ENCODE measurements around the gene EIF4A3. TPM values are rescaled to one million over a fixed set of nuclear protein-coding genes. Genes with fewer than 3 reads are reported as not detected.

The EIF4A3 gene
- total RNA-seq, 1 experiment from 2014 or later = 190 TPM

DNA sequence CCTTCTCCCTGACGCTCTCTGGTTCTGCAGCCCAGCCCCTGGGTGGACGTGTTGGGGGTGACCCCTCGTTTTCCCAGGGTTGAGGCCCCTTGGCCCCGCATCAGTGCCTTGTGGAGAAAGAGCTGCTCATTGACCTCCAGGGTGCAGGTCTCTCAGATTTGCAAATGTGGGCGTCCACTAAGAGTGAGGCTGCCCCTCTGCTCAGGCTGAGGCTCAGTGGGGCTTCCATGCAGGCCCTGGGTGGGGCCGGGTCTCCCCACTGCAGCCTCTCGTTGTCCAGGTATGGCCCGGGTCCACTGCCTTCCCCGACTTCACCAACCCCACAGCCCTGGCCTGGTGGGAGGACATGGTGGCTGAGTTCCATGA, 36.5 kb downstream of the EIF4A3 start:
- intact Hi-C loops (cut with micrococcal nuclease; ENCODE audit: unreplicated experiment) = no loop called here
- no peaks in the 10 kb centered on the region for H3K4me1 Mint-ChIP-seq (ENCODE audit: low read depth, unreplicated experiment)
- H3K36me3 ChIP-seq (ENCODE audit: control insufficient read depth, insufficient read depth, low read length) = no peaks in the 10 kb centered on the region
- no peaks in the 10 kb centered on the region for H3K36me3 Mint-ChIP-seq (ENCODE audit: insufficient read depth, unreplicated experiment)
- H3K27me3 ChIP-seq (replicated peaks; ENCODE audit: control insufficient read depth, insufficient read depth, low read length) = no peaks in the 10 kb centered on the region
- no peaks in the 10 kb centered on the region for H3K9me3 Mint-ChIP-seq (ENCODE audit: unreplicated experiment)
- H3K9me3 ChIP-seq = no peaks in the 10 kb centered on the region
- H3K4me1 ChIP-seq = no peaks in the 10 kb centered on the region
- no peak overlapping the region for H3K4me3 ChIP-seq (ENCODE audit: low read depth, low read length)
- no peak overlapping the region for H3K4me3 Mint-ChIP-seq (ENCODE audit: unreplicated experiment)
- BruUV-seq (replicated peaks) = no TSS peak
- ChIA-PET CTCF (interaction anchor here (1.2 kb wide), 1 partner anchor 14 kb away, joined by 4 read pairs; no protein-coding TSS in a partner anchor), POLR2A (no interaction called here)
- no peak for DNase-seq
- no peak for TF ChIP-seq CTCF (IDR thresholded peaks at IDR 0.05; ENCODE audit: insufficient read depth in 1 of 2, low read depth in 1 of 2, low read length in 1 of 2, severe bottlenecking in 1 of 2, unreplicated experiment in 1 of 2)
- H3K27me3 Mint-ChIP-seq (ENCODE audit: insufficient read depth, unreplicated experiment) = no peaks in the 10 kb centered on the region
- H3K27ac Mint-ChIP-seq (ENCODE audit: unreplicated experiment) = no peak overlapping the region

DNA sequence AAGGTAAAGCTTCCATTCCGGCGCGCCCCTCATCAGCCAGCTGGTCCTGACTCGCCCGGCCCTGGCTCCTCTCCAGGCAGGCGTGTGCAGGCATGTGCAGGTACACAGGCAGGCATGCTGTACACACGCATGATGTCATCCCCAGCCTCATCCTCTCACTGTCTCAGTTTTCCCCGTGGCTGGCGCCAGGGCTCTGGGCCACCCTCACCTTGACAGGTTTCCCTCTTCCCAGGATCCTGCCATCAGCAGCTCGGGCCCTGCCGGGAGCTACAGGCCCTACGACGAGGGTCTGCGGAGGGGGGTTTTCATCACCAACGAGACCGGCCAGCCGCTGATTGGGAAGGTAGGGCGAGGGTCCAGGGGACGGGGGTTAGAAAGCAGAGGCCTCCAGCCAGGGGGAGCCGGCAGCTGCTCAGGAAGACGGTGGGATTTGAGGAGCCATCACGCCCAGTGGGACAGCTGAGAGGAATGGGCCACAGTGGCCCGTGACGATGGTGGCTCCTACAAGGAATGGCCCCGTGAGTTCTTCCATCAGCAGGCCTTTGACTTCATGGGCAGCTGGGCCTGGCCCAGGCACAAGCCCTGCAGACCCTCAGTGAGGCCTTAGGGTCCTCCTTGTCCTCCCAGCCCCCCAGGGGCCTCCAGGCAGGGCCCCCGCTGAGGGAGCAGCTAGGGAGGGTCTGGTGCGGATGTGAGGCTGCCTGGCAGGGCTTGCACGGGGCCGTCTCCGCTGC, 37.0 kb downstream of the EIF4A3 start:
- no peaks in the 10 kb centered on the region for H3K27me3 Mint-ChIP-seq (ENCODE audit: insufficient read depth, unreplicated experiment)
- no peaks in the 10 kb centered on the region for H3K36me3 Mint-ChIP-seq (ENCODE audit: insufficient read depth, unreplicated experiment)
- Histone ChIP-seq H3K4me3 (ENCODE audit: low read depth, low read length) (no peak overlapping the region), H3K36me3 (ENCODE audit: control insufficient read depth, insufficient read depth, low read length) (no peaks in the 10 kb centered on the region), H3K4me1 (no peaks in the 10 kb centered on the region), H3K27me3 (replicated peaks; ENCODE audit: control insufficient read depth, insufficient read depth, low read length) (no peaks in the 10 kb centered on the region), H3K9me3 (no peaks in the 10 kb centered on the region)
- H3K27ac Mint-ChIP-seq (ENCODE audit: unreplicated experiment) = no peak overlapping the region
- POLR2A ChIA-PET = no interaction called here
- BruUV-seq (replicated peaks) = no TSS peak
- no peaks in the 10 kb centered on the region for H3K9me3 Mint-ChIP-seq (ENCODE audit: unreplicated experiment)
- H3K4me1 Mint-ChIP-seq (ENCODE audit: low read depth, unreplicated experiment) = no peaks in the 10 kb centered on the region
- no peak for DNase-seq
- TF ChIP-seq CTCF (IDR thresholded peaks at IDR 0.05; ENCODE audit: insufficient read depth in 1 of 2, low read depth in 1 of 2, low read length in 1 of 2, severe bottlenecking in 1 of 2, unreplicated experiment in 1 of 2) = no peak
- CTCF ChIA-PET = interaction anchor here (1.2 kb wide), 1 partner anchor 15 kb away, joined by 4 read pairs; no protein-coding TSS in a partner anchor
- intact Hi-C loops (cut with micrococcal nuclease; ENCODE audit: unreplicated experiment) = loop anchor here (10.0 kb wide), 1 partner anchor 185 kb away; no protein-coding TSS in a partner anchor
- no peak overlapping the region for H3K4me3 Mint-ChIP-seq (ENCODE audit: unreplicated experiment)

DNA sequence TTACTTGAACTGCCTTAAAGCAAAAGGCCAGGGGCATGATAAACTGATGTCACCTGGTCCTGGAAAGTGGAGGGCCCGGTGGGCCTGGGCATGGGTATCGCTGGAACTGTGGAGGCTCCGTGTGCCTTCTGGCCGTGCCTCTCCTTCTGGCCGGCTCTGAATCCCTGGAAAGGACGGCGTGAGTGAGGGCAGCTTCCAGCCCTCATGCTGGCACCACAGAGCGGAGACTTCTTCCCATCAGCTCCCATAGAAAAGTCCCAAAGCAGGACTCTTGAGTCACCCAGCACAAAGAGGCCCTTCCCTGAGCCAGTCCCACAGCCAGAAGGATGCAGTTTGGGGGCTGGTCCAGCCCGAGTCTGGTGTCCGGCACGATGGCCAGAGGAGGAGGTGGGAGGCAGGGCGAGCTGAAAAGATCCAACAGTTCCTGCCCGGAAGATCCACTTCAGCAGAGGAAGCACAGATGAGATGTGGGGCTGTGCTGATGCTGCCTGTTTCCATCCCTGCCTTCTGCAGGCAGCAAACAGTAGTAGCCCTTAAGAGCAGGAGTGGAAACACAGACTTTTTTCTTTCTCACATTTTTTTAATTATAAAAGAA, 37.8 kb downstream of the EIF4A3 start:
- no peak for TF ChIP-seq CTCF (IDR thresholded peaks at IDR 0.05; ENCODE audit: insufficient read depth in 1 of 2, low read depth in 1 of 2, low read length in 1 of 2, severe bottlenecking in 1 of 2, unreplicated experiment in 1 of 2)
- Histone ChIP-seq H3K9me3 (no peaks in the 10 kb centered on the region), H3K36me3 (ENCODE audit: control insufficient read depth, insufficient read depth, low read length) (no peaks in the 10 kb centered on the region), H3K4me1 (no peaks in the 10 kb centered on the region), H3K4me3 (ENCODE audit: low read depth, low read length) (no peak overlapping the region), H3K27me3 (replicated peaks; ENCODE audit: control insufficient read depth, insufficient read depth, low read length) (no peaks in the 10 kb centered on the region)
- Mint-ChIP-seq H3K27me3 (ENCODE audit: insufficient read depth, unreplicated experiment) (no peaks in the 10 kb centered on the region), H3K9me3 (ENCODE audit: unreplicated experiment) (no peaks in the 10 kb centered on the region), H3K4me1 (ENCODE audit: low read depth, unreplicated experiment) (no peaks in the 10 kb centered on the region), H3K36me3 (ENCODE audit: insufficient read depth, unreplicated experiment) (no peaks in the 10 kb centered on the region), H3K4me3 (ENCODE audit: unreplicated experiment) (no peak overlapping the region), H3K27ac (ENCODE audit: unreplicated experiment) (no peak overlapping the region)
- no TSS peak for BruUV-seq (replicated peaks)
- intact Hi-C loops (cut with micrococcal nuclease; ENCODE audit: unreplicated experiment) = loop anchor here (10.0 kb wide), 1 partner anchor 184 kb away; no protein-coding TSS in a partner anchor
- CTCF ChIA-PET = interaction anchor here (1.2 kb wide), 1 partner anchor 15 kb away, joined by 4 read pairs; no protein-coding TSS in a partner anchor
- POLR2A ChIA-PET = no interaction called here
- no peak for DNase-seq
